ENCODE results near the gene ALDH1A2. TPM values are rescaled to one million over a fixed set of nuclear protein-coding genes. Genes with fewer than 3 reads are reported as not detected.

ALDH1A2 gene
- total and polyA plus RNA-seq, 2 donors, result 1.8 to 17.8 TPM

DNA sequence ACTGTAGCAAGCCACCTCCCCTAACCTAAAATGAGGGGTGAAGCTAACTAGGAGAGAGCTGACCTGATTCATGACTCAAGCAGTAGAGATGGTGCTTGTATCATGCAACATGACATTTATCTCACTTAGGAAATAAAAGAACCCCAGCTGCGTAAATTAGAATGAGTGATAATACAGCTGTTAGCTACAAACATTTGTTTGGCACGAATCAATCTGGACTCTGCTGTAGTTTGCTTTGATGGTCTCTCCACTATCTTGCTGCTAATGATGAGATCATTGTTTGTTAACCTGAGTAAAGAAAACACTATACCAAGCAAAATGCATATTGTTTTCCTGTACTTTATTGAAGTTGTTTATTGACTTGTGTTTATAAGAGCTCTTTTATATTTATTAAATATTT, 92.6 kb downstream of the ALDH1A2 start:
- no peaks in the 10 kb centered on the region for H3K4me1 ChIP-seq (ENCODE audit: control insufficient read depth in 2 of 2, insufficient read depth in 2 of 2, low read length in 2 of 2)
- no peak overlapping the region for H3K27ac ChIP-seq (ENCODE audit: low read depth in 1 of 2, low read length in 1 of 2)
- H3K4me3 ChIP-seq (ENCODE audit: low read length in 2 of 2), result no peak overlapping the region
- no peaks in the 10 kb centered on the region for H3K36me3 ChIP-seq (ENCODE audit: control insufficient read depth in 2 of 2, insufficient read depth in 2 of 2, low read length in 1 of 2)
- no peak for DNase-seq (ENCODE audit: low read depth in 6 of 9, low spot score in 9 of 9)
- no peaks in the 10 kb centered on the region for H3K9me3 ChIP-seq (ENCODE audit: control insufficient read depth in 2 of 2, insufficient read depth in 1 of 2, low read length in 1 of 2)
- WGBS, result 94% methylated on average over 2 of the region's 2 CpGs
- no peaks in the 10 kb centered on the region for H3K27me3 ChIP-seq (ENCODE audit: control insufficient read depth in 2 of 2, insufficient read depth in 1 of 2, low read length in 1 of 2)

DNA sequence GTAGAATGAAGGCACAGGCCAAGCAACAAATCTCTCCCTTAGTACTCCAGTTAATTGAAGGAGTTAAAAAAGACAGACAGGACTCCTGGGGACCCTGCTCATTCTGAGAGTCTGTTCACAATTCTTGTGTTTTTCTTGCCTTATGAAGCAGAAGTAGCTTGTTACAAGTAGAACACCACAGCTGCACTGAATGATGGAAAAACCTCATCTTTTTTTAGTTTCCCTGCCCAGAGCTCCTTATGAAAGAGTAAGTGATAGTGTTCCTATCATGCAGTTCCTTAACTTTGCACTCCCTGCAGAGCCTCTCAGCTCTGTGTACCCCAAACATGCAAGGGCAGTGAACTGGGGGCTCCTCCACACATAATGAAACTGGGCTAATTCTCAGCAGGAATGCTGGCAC, 95.5 kb downstream of the ALDH1A2 start:
- H3K9me3 ChIP-seq (ENCODE audit: control insufficient read depth in 2 of 2, insufficient read depth in 1 of 2, low read length in 1 of 2), result no peaks in the 10 kb centered on the region
- H3K4me1 ChIP-seq (ENCODE audit: control insufficient read depth in 2 of 2, insufficient read depth in 2 of 2, low read length in 2 of 2), result no peaks in the 10 kb centered on the region
- no peak overlapping the region for H3K27ac ChIP-seq (ENCODE audit: low read depth in 1 of 2, low read length in 1 of 2)
- no peaks in the 10 kb centered on the region for H3K36me3 ChIP-seq (ENCODE audit: control insufficient read depth in 2 of 2, insufficient read depth in 2 of 2, low read length in 1 of 2)
- H3K4me3 ChIP-seq (ENCODE audit: low read length in 2 of 2), result no peak overlapping the region
- no peak for DNase-seq (ENCODE audit: low read depth in 6 of 9, low spot score in 9 of 9)
- peaks cover 0 to 3% of the 10 kb centered on the region in 2 donors for H3K27me3 ChIP-seq (ENCODE audit: control insufficient read depth in 2 of 2, insufficient read depth in 1 of 2, low read length in 1 of 2)

DNA sequence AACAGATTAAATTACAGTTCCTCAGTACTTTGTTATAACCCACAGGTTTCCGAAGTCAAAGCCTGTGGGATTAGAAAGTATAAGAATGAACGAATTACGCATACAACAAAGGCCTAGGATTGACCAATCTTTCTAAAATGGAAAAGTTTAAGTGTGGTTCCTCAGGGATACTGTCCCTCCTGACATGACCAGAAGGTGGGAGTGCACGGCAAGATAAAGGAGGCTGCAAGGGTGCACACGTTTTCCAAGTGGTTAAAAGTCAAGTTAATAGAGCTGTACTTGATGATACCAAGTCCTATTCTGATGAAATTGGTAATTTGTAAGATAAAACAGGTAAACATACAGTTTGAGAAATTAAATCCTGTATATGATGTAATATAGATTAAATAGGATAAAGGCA, 96.2 kb downstream of the ALDH1A2 start:
- DNase-seq (ENCODE audit: low read depth in 6 of 9, low spot score in 9 of 9), result no peak
- WGBS, result 84% methylated on average over 5 of the region's 5 CpGs
- H3K36me3 ChIP-seq (ENCODE audit: control insufficient read depth in 2 of 2, insufficient read depth in 2 of 2, low read length in 1 of 2), result no peaks in the 10 kb centered on the region
- H3K4me1 ChIP-seq (ENCODE audit: control insufficient read depth in 2 of 2, insufficient read depth in 2 of 2, low read length in 2 of 2), result no peaks in the 10 kb centered on the region
- peaks cover 0 to 3% of the 10 kb centered on the region in 2 donors for H3K27me3 ChIP-seq (ENCODE audit: control insufficient read depth in 2 of 2, insufficient read depth in 1 of 2, low read length in 1 of 2)
- no peak overlapping the region for H3K4me3 ChIP-seq (ENCODE audit: low read length in 2 of 2)
- no peaks in the 10 kb centered on the region for H3K9me3 ChIP-seq (ENCODE audit: control insufficient read depth in 2 of 2, insufficient read depth in 1 of 2, low read length in 1 of 2)
- H3K27ac ChIP-seq (ENCODE audit: low read depth in 1 of 2, low read length in 1 of 2), result no peak overlapping the region

DNA sequence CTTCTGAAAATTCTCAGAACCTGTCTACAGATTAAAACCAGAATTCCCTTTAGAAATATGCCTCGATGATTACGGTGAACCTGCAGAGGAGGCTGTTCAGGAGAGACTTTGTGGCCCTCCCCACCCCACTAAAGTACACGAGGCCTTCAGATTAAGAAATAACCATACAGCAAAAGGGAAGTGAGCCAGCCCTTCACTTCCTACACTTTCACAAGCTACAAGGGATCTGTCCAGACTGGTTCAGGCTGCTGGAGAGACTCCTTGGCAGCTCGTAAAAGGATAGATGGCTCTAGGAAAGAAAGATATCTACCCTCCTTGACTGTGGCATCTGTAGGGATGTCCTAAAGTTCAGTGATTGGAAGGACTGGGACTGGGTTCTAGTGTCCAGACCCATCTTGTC, 102.6 kb downstream of the ALDH1A2 start:
- WGBS, result 86% methylated on average over 4 of the region's 4 CpGs
- Histone ChIP-seq H3K9me3 (ENCODE audit: control insufficient read depth in 2 of 2, insufficient read depth in 1 of 2, low read length in 1 of 2) (peaks cover 0 to 1% of the 10 kb centered on the region in 2 donors), H3K36me3 (ENCODE audit: control insufficient read depth in 2 of 2, insufficient read depth in 2 of 2, low read length in 1 of 2) (no peaks in the 10 kb centered on the region)

DNA sequence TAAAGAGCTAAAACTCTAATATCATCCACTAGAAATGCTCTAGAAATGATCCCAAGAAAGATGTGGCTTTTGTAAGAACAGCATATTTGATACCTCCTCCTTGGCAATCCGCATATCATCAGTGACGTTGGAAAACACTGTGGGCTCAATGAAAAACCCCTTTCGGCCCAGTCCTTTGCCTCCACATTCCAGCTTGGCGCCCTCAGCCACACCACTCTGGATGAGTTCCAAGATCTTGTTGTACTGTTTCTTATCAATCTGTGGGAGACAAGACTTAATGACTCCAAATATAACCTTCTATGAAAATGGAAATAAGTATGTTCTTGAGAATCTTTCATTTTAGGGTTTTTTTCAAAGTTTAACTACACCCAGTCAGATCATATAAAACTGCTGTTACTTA, 103.6 kb downstream of the ALDH1A2 start:
- Histone ChIP-seq H3K4me1 (ENCODE audit: control insufficient read depth in 2 of 2, insufficient read depth in 2 of 2, low read length in 2 of 2) (no peaks in the 10 kb centered on the region), H3K9me3 (ENCODE audit: control insufficient read depth in 2 of 2, insufficient read depth in 1 of 2, low read length in 1 of 2) (peaks cover 0 to 1% of the 10 kb centered on the region in 2 donors), H3K36me3 (ENCODE audit: control insufficient read depth in 2 of 2, insufficient read depth in 2 of 2, low read length in 1 of 2) (no peaks in the 10 kb centered on the region), H3K27ac (ENCODE audit: low read depth in 1 of 2, low read length in 1 of 2) (no peak overlapping the region), H3K4me3 (ENCODE audit: low read length in 2 of 2) (no peak overlapping the region), H3K27me3 (ENCODE audit: control insufficient read depth in 2 of 2, insufficient read depth in 1 of 2, low read length in 1 of 2) (peaks cover 2% of the 10 kb centered on the region in 2 donors)
- 95% methylated on average over 4 of the region's 4 CpGs for WGBS
- no peak for DNase-seq (ENCODE audit: low read depth in 6 of 9, low spot score in 9 of 9)

More for the DNA sequence above, 102.6 kb downstream of the ALDH1A2 start:
- H3K4me3 ChIP-seq (ENCODE audit: low read length in 2 of 2), result no peak overlapping the region
- no peak overlapping the region for H3K27ac ChIP-seq (ENCODE audit: low read depth in 1 of 2, low read length in 1 of 2)
- H3K4me1 ChIP-seq (ENCODE audit: control insufficient read depth in 2 of 2, insufficient read depth in 2 of 2, low read length in 2 of 2), result no peaks in the 10 kb centered on the region
- peaks cover 2 to 5% of the 10 kb centered on the region in 2 donors for H3K27me3 ChIP-seq (ENCODE audit: control insufficient read depth in 2 of 2, insufficient read depth in 1 of 2, low read length in 1 of 2)
- no peak for DNase-seq (ENCODE audit: low read depth in 6 of 9, low spot score in 9 of 9)

DNA sequence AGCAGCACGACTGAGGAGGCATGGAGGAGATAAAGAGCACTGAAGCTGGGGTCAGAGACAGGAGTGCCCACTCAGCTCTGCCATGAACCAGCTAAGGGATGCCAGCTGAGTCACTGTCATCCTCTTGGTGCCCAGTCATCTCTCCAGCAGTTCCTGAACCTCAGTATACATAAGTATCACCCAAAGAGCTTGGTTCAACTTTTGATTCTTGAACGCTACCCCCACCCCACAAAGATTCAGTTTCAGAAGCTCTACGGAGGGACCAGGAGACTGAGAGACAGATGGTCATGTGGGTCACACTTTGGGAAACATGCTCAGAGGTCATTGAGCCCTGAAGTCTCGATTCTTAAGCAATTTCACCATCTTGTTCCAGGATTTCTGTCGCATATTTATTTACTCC, 108.4 kb downstream of the ALDH1A2 start:
- no peak for DNase-seq (ENCODE audit: low read depth in 6 of 9, low spot score in 9 of 9)

DNA sequence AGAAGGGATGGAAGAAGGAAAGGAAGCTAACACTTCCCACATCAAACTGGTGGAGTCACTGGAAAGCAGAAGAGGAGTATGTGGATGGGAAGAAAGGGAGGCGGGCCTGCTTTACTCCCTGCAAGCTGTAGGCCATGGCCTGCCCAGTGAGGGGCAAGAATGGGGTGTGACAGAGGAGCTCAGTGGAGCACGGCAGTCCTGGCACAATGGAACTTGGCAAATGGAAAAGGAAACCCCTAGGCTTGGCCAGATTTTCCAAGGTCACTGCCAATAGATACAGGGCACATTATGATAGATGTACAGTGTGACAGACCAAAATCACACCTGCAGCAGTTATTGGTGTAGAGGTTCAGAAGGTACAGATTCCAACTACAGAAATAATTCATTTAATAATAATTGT, 111.6 kb downstream of the ALDH1A2 start:
- WGBS, result 90% methylated on average over 2 of the region's 2 CpGs
- DNase-seq (ENCODE audit: low read depth in 6 of 9, low spot score in 9 of 9), result no peak
- Histone ChIP-seq H3K4me1 (ENCODE audit: control insufficient read depth in 2 of 2, insufficient read depth in 2 of 2, low read length in 2 of 2) (no peaks in the 10 kb centered on the region), H3K27me3 (ENCODE audit: control insufficient read depth in 2 of 2, insufficient read depth in 1 of 2, low read length in 1 of 2) (peaks cover 0 to 10% of the 10 kb centered on the region in 2 donors), H3K4me3 (ENCODE audit: low read length in 2 of 2) (no peak overlapping the region), H3K9me3 (ENCODE audit: control insufficient read depth in 2 of 2, insufficient read depth in 1 of 2, low read length in 1 of 2) (no peaks in the 10 kb centered on the region), H3K27ac (ENCODE audit: low read depth in 1 of 2, low read length in 1 of 2) (no peak overlapping the region), H3K36me3 (ENCODE audit: control insufficient read depth in 2 of 2, insufficient read depth in 2 of 2, low read length in 1 of 2) (no peaks in the 10 kb centered on the region)

More for the DNA sequence above, 108.4 kb downstream of the ALDH1A2 start:
- no peaks in the 10 kb centered on the region for H3K36me3 ChIP-seq (ENCODE audit: control insufficient read depth in 2 of 2, insufficient read depth in 2 of 2, low read length in 1 of 2)
- no peaks in the 10 kb centered on the region for H3K9me3 ChIP-seq (ENCODE audit: control insufficient read depth in 2 of 2, insufficient read depth in 1 of 2, low read length in 1 of 2)
- H3K4me1 ChIP-seq (ENCODE audit: control insufficient read depth in 2 of 2, insufficient read depth in 2 of 2, low read length in 2 of 2), result no peaks in the 10 kb centered on the region
- no peak overlapping the region for H3K27ac ChIP-seq (ENCODE audit: low read depth in 1 of 2, low read length in 1 of 2)
- H3K4me3 ChIP-seq (ENCODE audit: low read length in 2 of 2), result no peak overlapping the region
- H3K27me3 ChIP-seq (ENCODE audit: control insufficient read depth in 2 of 2, insufficient read depth in 1 of 2, low read length in 1 of 2), result peaks cover 2 to 4% of the 10 kb centered on the region in 2 donors
- WGBS, result 94% methylated on average over 5 of the region's 5 CpGs

DNA sequence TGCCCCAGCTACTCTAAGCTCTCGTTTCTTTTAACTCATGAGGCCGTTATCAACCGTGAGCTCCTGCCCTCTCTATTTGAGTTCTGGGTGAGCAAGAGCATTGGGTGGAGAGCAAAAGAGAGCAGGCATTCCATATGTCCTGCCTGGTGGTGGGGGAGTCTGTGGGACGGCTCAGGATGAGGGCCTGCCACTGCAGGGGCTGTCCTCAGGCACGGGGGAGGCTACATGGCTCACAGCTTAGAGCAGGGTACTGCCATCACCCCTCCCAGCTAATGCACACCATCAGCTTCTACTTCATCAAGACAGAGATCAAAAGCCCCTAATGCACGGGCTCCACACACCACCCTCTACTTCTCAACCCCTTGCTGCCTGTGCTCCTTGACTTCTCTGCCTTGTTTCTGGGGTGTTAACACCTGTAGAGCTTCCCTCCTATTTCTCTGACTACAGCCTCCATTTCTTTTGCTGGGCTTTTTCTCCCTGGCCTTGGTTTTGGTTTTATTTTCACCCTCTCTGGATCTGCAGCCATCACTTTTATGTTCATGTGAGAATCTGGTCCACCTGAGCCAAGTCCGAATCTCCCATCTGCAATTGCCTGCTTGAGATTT, 114.1 kb downstream of the ALDH1A2 start:
- H3K27ac ChIP-seq (ENCODE audit: low read depth in 1 of 2, low read length in 1 of 2), result no peak overlapping the region
- H3K4me1 ChIP-seq (ENCODE audit: control insufficient read depth in 2 of 2, insufficient read depth in 2 of 2, low read length in 2 of 2), result no peaks in the 10 kb centered on the region
- DNase-seq (ENCODE audit: low read depth in 6 of 9, low spot score in 9 of 9), result no peak
- no peak overlapping the region for H3K4me3 ChIP-seq (ENCODE audit: low read length in 2 of 2)
- H3K36me3 ChIP-seq (ENCODE audit: control insufficient read depth in 2 of 2, insufficient read depth in 2 of 2, low read length in 1 of 2), result no peaks in the 10 kb centered on the region
- H3K27me3 ChIP-seq (ENCODE audit: control insufficient read depth in 2 of 2, insufficient read depth in 1 of 2, low read length in 1 of 2), result peaks cover 0 to 16% of the 10 kb centered on the region in 2 donors
- H3K9me3 ChIP-seq (ENCODE audit: control insufficient read depth in 2 of 2, insufficient read depth in 1 of 2, low read length in 1 of 2), result no peaks in the 10 kb centered on the region
- WGBS, result 89% methylated on average over 7 of the region's 7 CpGs

DNA sequence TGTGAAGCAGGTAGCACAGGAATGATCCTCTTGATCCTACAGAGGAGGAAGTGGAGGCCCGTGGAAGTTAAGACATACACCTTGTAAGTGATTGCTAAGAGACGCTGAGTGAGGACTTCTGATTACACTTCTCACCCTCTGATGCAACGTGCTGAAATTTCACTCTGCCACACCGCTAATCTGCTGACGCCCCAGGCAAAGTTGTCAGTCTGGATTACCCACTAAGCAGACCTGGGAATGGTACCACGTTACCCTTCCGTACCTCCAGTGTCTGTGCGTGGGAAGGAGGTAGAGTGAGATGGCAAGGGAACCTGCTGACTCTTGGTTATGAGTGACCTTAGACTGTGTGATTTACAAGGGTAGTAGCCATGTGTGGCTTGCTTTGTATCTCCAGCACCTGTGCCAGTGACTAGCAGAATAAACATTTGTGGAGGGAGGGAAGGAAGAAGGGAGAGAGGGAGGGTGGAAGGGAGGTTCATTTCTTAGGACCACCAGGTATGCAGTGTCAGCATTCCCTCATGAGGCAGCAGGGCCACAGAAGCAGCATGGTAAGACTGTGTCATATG, 115.0 kb downstream of the ALDH1A2 start:
- no peak for DNase-seq (ENCODE audit: low read depth in 6 of 9, low spot score in 9 of 9)
- Histone ChIP-seq H3K4me1 (ENCODE audit: control insufficient read depth in 2 of 2, insufficient read depth in 2 of 2, low read length in 2 of 2) (no peaks in the 10 kb centered on the region), H3K27ac (ENCODE audit: low read depth in 1 of 2, low read length in 1 of 2) (no peak overlapping the region)

More for the DNA sequence above, 115.0 kb downstream of the ALDH1A2 start:
- Histone ChIP-seq H3K27me3 (ENCODE audit: control insufficient read depth in 2 of 2, insufficient read depth in 1 of 2, low read length in 1 of 2) (peaks cover 0 to 16% of the 10 kb centered on the region in 2 donors), H3K9me3 (ENCODE audit: control insufficient read depth in 2 of 2, insufficient read depth in 1 of 2, low read length in 1 of 2) (no peaks in the 10 kb centered on the region), H3K36me3 (ENCODE audit: control insufficient read depth in 2 of 2, insufficient read depth in 2 of 2, low read length in 1 of 2) (no peaks in the 10 kb centered on the region), H3K4me3 (ENCODE audit: low read length in 2 of 2) (no peak overlapping the region)
- WGBS, result 91% methylated on average over 8 of the region's 8 CpGs

All from thymus (tissue), 11 donors.